K562 treated with DMSO at 1 percent for 12 hours (cell line): ENCODE results near the gene CD99L2. TPM values are rescaled to one million over a fixed set of nuclear protein-coding genes. Genes with fewer than 3 reads are reported as not detected.

Experiments
- total RNA-seq: library from RNA; unstranded; fragments of 300-600 nt; gene quantifications from 2 replicates; pipeline ENCODE4 v1.2.3, GENCODE V29; 2022; ENCODE audit not compliant: insufficient read depth

Gene CD99L2, protein sequence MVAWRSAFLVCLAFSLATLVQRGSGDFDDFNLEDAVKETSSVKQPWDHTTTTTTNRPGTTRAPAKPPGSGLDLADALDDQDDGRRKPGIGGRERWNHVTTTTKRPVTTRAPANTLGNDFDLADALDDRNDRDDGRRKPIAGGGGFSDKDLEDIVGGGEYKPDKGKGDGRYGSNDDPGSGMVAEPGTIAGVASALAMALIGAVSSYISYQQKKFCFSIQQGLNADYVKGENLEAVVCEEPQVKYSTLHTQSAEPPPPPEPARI
- total RNA-seq, result 19.7 and 36.7 TPM in 2 replicates

DNA sequence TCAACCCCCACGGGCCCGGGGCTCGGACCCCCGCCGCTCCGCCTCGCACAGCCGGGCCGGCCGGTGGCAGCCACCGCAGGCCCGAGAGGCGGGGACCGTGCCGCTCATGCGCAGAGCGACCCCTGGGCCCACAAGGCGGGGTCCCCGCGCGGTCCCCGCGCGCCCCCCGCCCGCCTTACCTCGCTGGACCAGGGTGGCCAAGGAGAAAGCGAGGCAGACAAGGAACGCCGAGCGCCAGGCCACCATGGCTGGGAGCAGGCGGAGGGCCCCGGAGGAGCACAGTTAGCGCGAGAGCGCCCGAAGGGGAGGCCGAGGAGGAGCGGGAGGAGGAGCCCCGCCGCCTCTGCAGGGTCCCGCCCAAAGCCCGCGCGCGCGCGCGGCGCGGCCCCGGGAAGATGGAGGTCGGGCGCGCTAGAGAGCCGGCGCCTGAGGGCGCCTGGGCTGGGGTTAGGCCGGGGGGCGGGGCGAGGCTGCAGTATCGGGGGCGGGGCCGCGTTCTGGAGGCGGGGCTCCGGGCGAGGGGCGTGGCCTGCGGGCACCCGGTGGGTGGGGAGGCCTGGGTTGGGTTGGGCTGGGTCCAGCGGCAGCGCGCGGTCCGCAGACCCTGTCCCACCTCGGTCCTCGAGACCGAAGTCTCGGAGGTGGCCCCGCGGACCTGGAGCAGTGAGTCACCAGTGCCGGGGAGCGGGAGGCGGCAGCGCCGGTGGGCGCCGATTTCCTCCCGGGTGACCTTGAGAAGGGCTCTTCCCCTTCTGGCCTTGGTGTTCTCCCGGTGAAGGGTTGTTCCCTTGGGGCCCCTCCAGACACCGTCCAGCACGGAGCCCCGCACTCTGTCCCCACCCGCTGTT, at the start of gene CD99L2:
TSS of gene CD99L2 (minus strand) at position 326 of the 848 bp plus-strand sequence. CDS start at position 246, 80 bp downstream.

Other genes starting within 250 kb of the CD99L2 start
- 7.4 and 25.4 TPM in 2 replicates for gene MTMR1, start 205.3 kb downstream of the CD99L2 start, total RNA-seq
- 34.9 and 54.0 TPM in 2 replicates for gene HMGB3, start 84.7 kb upstream of the CD99L2 start, total RNA-seq